Measurements from ENCODE around the gene FAM200C.

FAM200C gene

GRCh38 chr5:160349935-160350303 is 49.9 kb downstream of the FAM200C start:
- FAIRE-seq (no peak), DNase-seq (ENCODE audit: insufficient read length, low spot score) (no peak)
- no peak for TF ChIP-seq POLR2A (IDR thresholded peaks at IDR 0.05; ENCODE audit: low read depth, low read length)

- no peak for DNase-seq (ENCODE audit: insufficient read length, low spot score)
- no peak for FAIRE-seq
- TF ChIP-seq POLR2A (IDR thresholded peaks at IDR 0.05; ENCODE audit: low read depth, low read length), result no peak
These were observed 50.5 kb downstream of the FAM200C start for GRCh38 chr5:160349249-160349934.

- no peak for DNase-seq (ENCODE audit: insufficient read length, low spot score)
- no peak for TF ChIP-seq POLR2A (IDR thresholded peaks at IDR 0.05; ENCODE audit: low read depth, low read length)
- no peak for FAIRE-seq
These were observed 51.8 kb downstream of the FAM200C start for GRCh38 chr5:160348080-160348479.

GRCh38 chr5:160347448-160347847 is 52.4 kb downstream of the FAM200C start:
- DNase-seq (ENCODE audit: insufficient read length, low spot score) (no peak), FAIRE-seq (no peak)
- TF ChIP-seq POLR2A (IDR thresholded peaks at IDR 0.05; ENCODE audit: low read depth, low read length), result no peak

Measured in H54 (cell line).